ENCODE measurements around the gene MGAT3.

GRCh38 chr22:39536711-39537110 lies 79.9 kb downstream of the MGAT3 start:
- TF ChIP-seq, protein P1, sequence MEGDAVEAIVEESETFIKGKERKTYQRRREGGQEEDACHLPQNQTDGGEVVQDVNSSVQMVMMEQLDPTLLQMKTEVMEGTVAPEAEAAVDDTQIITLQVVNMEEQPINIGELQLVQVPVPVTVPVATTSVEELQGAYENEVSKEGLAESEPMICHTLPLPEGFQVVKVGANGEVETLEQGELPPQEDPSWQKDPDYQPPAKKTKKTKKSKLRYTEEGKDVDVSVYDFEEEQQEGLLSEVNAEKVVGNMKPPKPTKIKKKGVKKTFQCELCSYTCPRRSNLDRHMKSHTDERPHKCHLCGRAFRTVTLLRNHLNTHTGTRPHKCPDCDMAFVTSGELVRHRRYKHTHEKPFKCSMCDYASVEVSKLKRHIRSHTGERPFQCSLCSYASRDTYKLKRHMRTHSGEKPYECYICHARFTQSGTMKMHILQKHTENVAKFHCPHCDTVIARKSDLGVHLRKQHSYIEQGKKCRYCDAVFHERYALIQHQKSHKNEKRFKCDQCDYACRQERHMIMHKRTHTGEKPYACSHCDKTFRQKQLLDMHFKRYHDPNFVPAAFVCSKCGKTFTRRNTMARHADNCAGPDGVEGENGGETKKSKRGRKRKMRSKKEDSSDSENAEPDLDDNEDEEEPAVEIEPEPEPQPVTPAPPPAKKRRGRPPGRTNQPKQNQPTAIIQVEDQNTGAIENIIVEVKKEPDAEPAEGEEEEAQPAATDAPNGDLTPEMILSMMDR (IDR thresholded peaks at IDR 0.05 in 4 of 5, conservative IDR thresholded peaks at IDR 0.05 in 1 of 5), result no peak
- no peak for TF ChIP-seq POLR2A (IDR thresholded peaks at IDR 0.05)

Data from gastrocnemius medialis (tissue), 4 donors.